ENCODE results near the gene NRDC.

DNA sequence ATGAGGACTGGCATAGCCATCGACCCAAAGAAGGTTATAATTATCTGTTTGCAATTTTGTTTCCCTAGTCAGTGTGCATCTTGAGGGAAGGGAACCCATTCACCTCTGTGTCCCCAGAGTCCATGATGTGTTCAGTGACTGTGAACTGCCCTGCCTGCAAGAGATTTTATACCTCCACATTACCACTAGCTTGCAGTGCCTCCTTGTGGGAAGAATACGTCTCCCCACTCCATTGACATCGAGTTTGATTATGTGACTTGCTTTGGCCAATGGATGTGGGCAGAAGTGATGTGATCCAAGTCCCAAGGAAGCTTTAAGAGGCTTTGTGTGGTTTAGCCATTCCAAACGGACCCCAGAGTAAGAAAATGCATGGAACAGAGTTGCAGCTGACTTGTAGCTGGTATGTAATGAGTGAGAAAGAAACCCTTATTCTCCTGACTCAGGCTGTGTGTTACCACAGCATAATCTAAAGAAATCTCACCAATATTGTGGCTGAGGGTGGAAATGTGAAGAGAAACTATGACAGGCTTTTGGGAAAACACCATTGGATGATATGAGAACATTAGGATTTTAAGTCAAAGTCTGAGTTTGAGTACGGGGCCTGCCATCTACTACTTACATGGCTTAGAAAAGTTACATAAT is 47.8 kb upstream of the NRDC start:
- TF ChIP-seq, protein P1, sequence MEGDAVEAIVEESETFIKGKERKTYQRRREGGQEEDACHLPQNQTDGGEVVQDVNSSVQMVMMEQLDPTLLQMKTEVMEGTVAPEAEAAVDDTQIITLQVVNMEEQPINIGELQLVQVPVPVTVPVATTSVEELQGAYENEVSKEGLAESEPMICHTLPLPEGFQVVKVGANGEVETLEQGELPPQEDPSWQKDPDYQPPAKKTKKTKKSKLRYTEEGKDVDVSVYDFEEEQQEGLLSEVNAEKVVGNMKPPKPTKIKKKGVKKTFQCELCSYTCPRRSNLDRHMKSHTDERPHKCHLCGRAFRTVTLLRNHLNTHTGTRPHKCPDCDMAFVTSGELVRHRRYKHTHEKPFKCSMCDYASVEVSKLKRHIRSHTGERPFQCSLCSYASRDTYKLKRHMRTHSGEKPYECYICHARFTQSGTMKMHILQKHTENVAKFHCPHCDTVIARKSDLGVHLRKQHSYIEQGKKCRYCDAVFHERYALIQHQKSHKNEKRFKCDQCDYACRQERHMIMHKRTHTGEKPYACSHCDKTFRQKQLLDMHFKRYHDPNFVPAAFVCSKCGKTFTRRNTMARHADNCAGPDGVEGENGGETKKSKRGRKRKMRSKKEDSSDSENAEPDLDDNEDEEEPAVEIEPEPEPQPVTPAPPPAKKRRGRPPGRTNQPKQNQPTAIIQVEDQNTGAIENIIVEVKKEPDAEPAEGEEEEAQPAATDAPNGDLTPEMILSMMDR (IDR thresholded peaks at IDR 0.05; ENCODE audit: insufficient read depth, low read length, poor library complexity, severe bottlenecking) = no peak
- no peak for TF ChIP-seq EZH2phosphoT487 (conservative IDR thresholded peaks at IDR 0.05; ENCODE audit: low read length)

Measured in SU-DHL-6 (cell line).